ENCODE measurements around the gene PPP2R2C. TPM values are rescaled to one million over a fixed set of nuclear protein-coding genes. Genes with fewer than 3 reads are reported as not detected.

Gene PPP2R2C
- total and polyA plus RNA-seq, 2 of the 4 experiments (the other 2 are of a cell fraction): 0.03 TPM; not detected in 1

DNA sequence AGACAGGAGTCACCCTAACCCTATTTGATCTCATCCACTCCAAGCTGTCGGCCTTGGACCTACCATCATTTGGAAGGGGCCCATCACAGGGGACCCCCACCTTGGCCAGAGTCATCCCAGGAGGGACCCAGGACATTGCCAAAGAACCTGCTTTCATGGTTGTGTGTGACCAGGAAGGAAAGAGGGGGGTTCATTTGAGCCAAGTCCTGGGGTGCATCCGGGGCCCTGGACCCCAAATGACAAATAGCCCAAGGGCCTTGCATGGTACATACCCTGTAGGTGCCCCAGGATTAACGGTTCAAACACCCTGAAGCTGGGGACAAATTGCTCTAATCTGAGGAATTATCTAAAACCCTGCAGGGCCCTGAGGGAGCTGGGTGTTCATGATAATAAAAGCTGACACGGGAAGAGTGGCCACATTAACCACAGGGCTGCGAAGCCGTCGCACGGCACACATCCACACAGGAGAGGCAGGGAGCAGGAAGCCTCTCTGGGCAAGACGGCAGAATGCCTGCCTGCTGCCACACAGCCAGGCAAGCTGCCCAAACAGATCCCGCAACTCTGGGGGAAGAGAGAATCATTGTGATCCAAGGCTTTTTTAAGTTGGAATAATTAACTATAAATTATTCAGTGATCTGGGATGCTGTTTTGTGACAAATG is 28.2 kb upstream of the PPP2R2C start:
- WGBS, 2 experiments (ENCODE audit: extremely low coverage in 2 of 2, insufficient read length in 1 of 2): 50% methylated on average over 2 of the region's 10 CpGs; no CpG with 5 or more reads in 1 of the 2 experiments
- Histone ChIP-seq H3K23ac (ENCODE audit: low read depth, low read length) (no peak overlapping the region), H3K27ac (ENCODE audit: insufficient read depth, low read length) (no peak overlapping the region), H3K9me3 (ENCODE audit: control insufficient read depth, insufficient read depth, low read length) (no peaks in the 10 kb centered on the region), H3K27me3 (ENCODE audit: control insufficient read depth, insufficient read depth, low read length) (no peaks in the 10 kb centered on the region), H3K4ac (ENCODE audit: low read depth, low read length) (no peak overlapping the region), H2AK5ac (ENCODE audit: low read depth, low read length) (no peak overlapping the region), H4K5ac (ENCODE audit: low read depth, low read length) (no peak overlapping the region), H3K9ac (ENCODE audit: low read depth, low read length) (no peak overlapping the region), H4K8ac (ENCODE audit: low read depth in 2 of 2, low read length in 2 of 2) (no peak overlapping the region), H3K18ac (ENCODE audit: low read depth, low read length) (no peak overlapping the region), H3K9me1 (ENCODE audit: insufficient read depth, low read length) (no peaks in the 10 kb centered on the region), H2BK120ac (ENCODE audit: low read depth, low read length) (no peak overlapping the region), H2AK9ac (replicated peaks; ENCODE audit: low read depth, low read length, poor library complexity) (no peak overlapping the region), H3K14ac (replicated peaks; ENCODE audit: low read depth, low read length) (no peak overlapping the region), H3K79me1 (ENCODE audit: low read depth in 1 of 2, low read length in 2 of 2) (no peaks in the 10 kb centered on the region), H3K36me3 (ENCODE audit: control insufficient read depth, insufficient read depth, low read length) (no peaks in the 10 kb centered on the region), H3K4me1 (ENCODE audit: control insufficient read depth, insufficient read depth, low read length) (no peaks in the 10 kb centered on the region), H4K20me1 (ENCODE audit: insufficient read depth, low read length) (no peaks in the 10 kb centered on the region), H2AFZ (replicated peaks; ENCODE audit: low read length, poor library complexity) (no peak overlapping the region), H2BK20ac (ENCODE audit: low read depth, low read length) (no peak overlapping the region), H2BK5ac (ENCODE audit: low read depth, low read length, poor library complexity, severe bottlenecking) (no peak overlapping the region), H3K4me3 (ENCODE audit: insufficient read depth, low read depth, low read length) (no peak overlapping the region), H3K56ac (ENCODE audit: extremely low read depth, insufficient read depth, low read length) (no peak overlapping the region), H3K4me2 (ENCODE audit: low read depth, low read length) (no peak overlapping the region), H2BK15ac (ENCODE audit: low read depth, low read length) (no peak overlapping the region), H4K91ac (ENCODE audit: insufficient read depth, low read depth, low read length) (no peak overlapping the region)
- ATAC-seq (ENCODE audit: low read depth): no peak
- no TSS peak for BruUV-seq (replicated peaks)
- dilution Hi-C loops (cut with HindIII; ENCODE audit: low sequenced_read_pairs, unreplicated experiment) (no loop called here), in situ Hi-C loops (cut with MboI; ENCODE audit: low sequenced_read_pairs) (no loop called here), intact Hi-C loops (cut with micrococcal nuclease) (no loop called here)
- no peak for DNase-seq
- CTCF ChIA-PET: no interaction called here
- POLR2A ChIA-PET (ENCODE audit: unreplicated experiment): no interaction called here
- no peak for TF ChIP-seq SMC3 (IDR thresholded peaks at IDR 0.05; ENCODE audit: low read depth, low read length)
- TF ChIP-seq CHD1 (IDR thresholded peaks at IDR 0.05; ENCODE audit: low read depth, low read length): no peak
- no peak for TF ChIP-seq RAD21 (IDR thresholded peaks at IDR 0.05; ENCODE audit: low read length)
- TF ChIP-seq BHLHE40 (IDR thresholded peaks at IDR 0.05; ENCODE audit: low read depth, low read length): no peak
- no peak for TF ChIP-seq MXI1 (IDR thresholded peaks at IDR 0.05; ENCODE audit: borderline replicate concordance, low read depth, low read length)
- no peak for TF ChIP-seq CEBPB (IDR thresholded peaks at IDR 0.05; ENCODE audit: low read depth, low read length)
- TF ChIP-seq FOS (IDR thresholded peaks at IDR 0.05; ENCODE audit: low read depth, low read length): no peak
- TF ChIP-seq MAZ (IDR thresholded peaks at IDR 0.05; ENCODE audit: borderline replicate concordance, low read depth, low read length): no peak
- TF ChIP-seq RCOR1 (IDR thresholded peaks at IDR 0.05; ENCODE audit: insufficient replicate concordance, low read length): no peak
- TF ChIP-seq, protein P1, sequence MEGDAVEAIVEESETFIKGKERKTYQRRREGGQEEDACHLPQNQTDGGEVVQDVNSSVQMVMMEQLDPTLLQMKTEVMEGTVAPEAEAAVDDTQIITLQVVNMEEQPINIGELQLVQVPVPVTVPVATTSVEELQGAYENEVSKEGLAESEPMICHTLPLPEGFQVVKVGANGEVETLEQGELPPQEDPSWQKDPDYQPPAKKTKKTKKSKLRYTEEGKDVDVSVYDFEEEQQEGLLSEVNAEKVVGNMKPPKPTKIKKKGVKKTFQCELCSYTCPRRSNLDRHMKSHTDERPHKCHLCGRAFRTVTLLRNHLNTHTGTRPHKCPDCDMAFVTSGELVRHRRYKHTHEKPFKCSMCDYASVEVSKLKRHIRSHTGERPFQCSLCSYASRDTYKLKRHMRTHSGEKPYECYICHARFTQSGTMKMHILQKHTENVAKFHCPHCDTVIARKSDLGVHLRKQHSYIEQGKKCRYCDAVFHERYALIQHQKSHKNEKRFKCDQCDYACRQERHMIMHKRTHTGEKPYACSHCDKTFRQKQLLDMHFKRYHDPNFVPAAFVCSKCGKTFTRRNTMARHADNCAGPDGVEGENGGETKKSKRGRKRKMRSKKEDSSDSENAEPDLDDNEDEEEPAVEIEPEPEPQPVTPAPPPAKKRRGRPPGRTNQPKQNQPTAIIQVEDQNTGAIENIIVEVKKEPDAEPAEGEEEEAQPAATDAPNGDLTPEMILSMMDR (conservative IDR thresholded peaks at IDR 0.05; ENCODE audit: low read depth, low read length): no peak
- TF ChIP-seq, protein P2, sequence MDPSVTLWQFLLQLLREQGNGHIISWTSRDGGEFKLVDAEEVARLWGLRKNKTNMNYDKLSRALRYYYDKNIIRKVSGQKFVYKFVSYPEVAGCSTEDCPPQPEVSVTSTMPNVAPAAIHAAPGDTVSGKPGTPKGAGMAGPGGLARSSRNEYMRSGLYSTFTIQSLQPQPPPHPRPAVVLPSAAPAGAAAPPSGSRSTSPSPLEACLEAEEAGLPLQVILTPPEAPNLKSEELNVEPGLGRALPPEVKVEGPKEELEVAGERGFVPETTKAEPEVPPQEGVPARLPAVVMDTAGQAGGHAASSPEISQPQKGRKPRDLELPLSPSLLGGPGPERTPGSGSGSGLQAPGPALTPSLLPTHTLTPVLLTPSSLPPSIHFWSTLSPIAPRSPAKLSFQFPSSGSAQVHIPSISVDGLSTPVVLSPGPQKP (IDR thresholded peaks at IDR 0.05; ENCODE audit: borderline replicate concordance, low read depth, low read length): no peak
- no peak for TF ChIP-seq RFX5 (IDR thresholded peaks at IDR 0.05; ENCODE audit: low read depth, low read length)
- TF ChIP-seq NFE2L2 (IDR thresholded peaks at IDR 0.05; ENCODE audit: low read depth, low read length): no peak
- no peak for TF ChIP-seq MAFK (IDR thresholded peaks at IDR 0.05; ENCODE audit: low read depth, low read length)
- TF ChIP-seq, protein P3, sequence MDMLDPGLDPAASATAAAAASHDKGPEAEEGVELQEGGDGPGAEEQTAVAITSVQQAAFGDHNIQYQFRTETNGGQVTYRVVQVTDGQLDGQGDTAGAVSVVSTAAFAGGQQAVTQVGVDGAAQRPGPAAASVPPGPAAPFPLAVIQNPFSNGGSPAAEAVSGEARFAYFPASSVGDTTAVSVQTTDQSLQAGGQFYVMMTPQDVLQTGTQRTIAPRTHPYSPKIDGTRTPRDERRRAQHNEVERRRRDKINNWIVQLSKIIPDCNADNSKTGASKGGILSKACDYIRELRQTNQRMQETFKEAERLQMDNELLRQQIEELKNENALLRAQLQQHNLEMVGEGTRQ (IDR thresholded peaks at IDR 0.05; ENCODE audit: low read depth, low read length): no peak
- TF ChIP-seq POLR2A (IDR thresholded peaks at IDR 0.05; ENCODE audit: low read depth, low read length): no peak

Measured in IMR-90 (cell line).